HTR-8/SVneo (cell line): ENCODE data around the gene CYTH4.

Source experiments
- DNase-seq: peaks from one replicate; pipeline ENCODE4 v3.0.0; 2011; ENCODE audit warnings: low spot score, mixed read lengths; ENCODE audit not compliant: insufficient read length
- FAIRE-seq: peaks from 2 replicates; lab custom pipeline; 2011; peaks lifted over from hg19 to GRCh38; lab: Jason Lieb, UNC

CYTH4 gene

GRCh38 chr22:37340331-37341262, 58.3 kb downstream of the CYTH4 start:
- no peak for FAIRE-seq
- DNase-seq, result no peak

- DNase-seq, result no peak
- FAIRE-seq, result no peak
These were observed 59.8 kb downstream of the CYTH4 start for GRCh38 chr22:37342065-37342464.

GRCh38 chr22:37343348-37343747, 61.0 kb downstream of the CYTH4 start:
- no peak for FAIRE-seq
- no peak for DNase-seq

GRCh38 chr22:37343863-37344734, 61.8 kb downstream of the CYTH4 start:
- no peak for DNase-seq
- FAIRE-seq, result no peak

- DNase-seq (no peak), FAIRE-seq (no peak)
These were observed 62.6 kb downstream of the CYTH4 start for GRCh38 chr22:37344735-37345449.

- no peak for FAIRE-seq
- DNase-seq, result no peak
These were observed 63.7 kb downstream of the CYTH4 start for GRCh38 chr22:37345863-37346504.

- no peak for FAIRE-seq
- no peak for DNase-seq
These were observed 64.2 kb downstream of the CYTH4 start for GRCh38 chr22:37346505-37346895.

GRCh38 chr22:37349043-37349814, 66.9 kb downstream of the CYTH4 start:
- DNase-seq (no peak), FAIRE-seq (no peak)

GRCh38 chr22:37351232-37351631, 68.9 kb downstream of the CYTH4 start:
- FAIRE-seq (no peak), DNase-seq (no peak)

GRCh38 chr22:37352481-37352880, 70.2 kb downstream of the CYTH4 start:
- DNase-seq (no peak), FAIRE-seq (no peak)

GRCh38 chr22:37353839-37354238, 71.5 kb downstream of the CYTH4 start:
- DNase-seq, result no peak
- no peak for FAIRE-seq

- FAIRE-seq, result no peak
- no peak for DNase-seq
These were observed 72.0 kb downstream of the CYTH4 start for GRCh38 chr22:37354261-37354660.

- FAIRE-seq (no peak), DNase-seq (no peak)
These were observed 72.4 kb downstream of the CYTH4 start for GRCh38 chr22:37354670-37355069.

- no peak for DNase-seq
These were observed 72.9 kb downstream of the CYTH4 start for GRCh38 chr22:37355174-37355573.

GRCh38 chr22:37356922-37357321, 74.6 kb downstream of the CYTH4 start:
- FAIRE-seq (no peak), DNase-seq (no peak)

More at GRCh38 chr22:37355174-37355573, 72.9 kb downstream of the CYTH4 start:
- no peak for FAIRE-seq

GRCh38 chr22:37357446-37358075, 75.3 kb downstream of the CYTH4 start:
- FAIRE-seq, result no peak
- DNase-seq, result no peak

- DNase-seq (no peak), FAIRE-seq (no peak)
These were observed 76.1 kb downstream of the CYTH4 start for GRCh38 chr22:37358386-37358785.

GRCh38 chr22:37358917-37359316, 76.6 kb downstream of the CYTH4 start:
- FAIRE-seq (no peak), DNase-seq (no peak)

- DNase-seq, result no peak
- FAIRE-seq, result no peak
These were observed 80.3 kb downstream of the CYTH4 start for GRCh38 chr22:37362621-37363020.
